Testis (tissue), 3 donors: ENCODE data around the gene POLR2F. TPM values are rescaled to one million over a fixed set of nuclear protein-coding genes. Genes with fewer than 3 reads are reported as not detected.

Source experiments
- DNase-seq: peaks from one replicate; pipeline ENCODE4 v3.0.0-alpha.2; 2019
- H3K27ac ChIP-seq, 2 donors: fragments of 200-600 bp; sonication (generic); one replicate each; pipeline ENCODE4 v1.5.1; 2019
- H3K27me3 ChIP-seq: fragments of 200-600 bp; sonication (generic); one replicate; pipeline ENCODE4 v1.5.1; 2019
- H3K36me3 ChIP-seq: fragments of 200-600 bp; sonication (generic); one replicate; pipeline ENCODE4 v1.5.1; 2017; ENCODE audit warnings: low read depth; ENCODE audit errors: missing control alignments
- H3K4me1 ChIP-seq: fragments of 200-600 bp; sonication (generic); one replicate; pipeline ENCODE4 v1.5.1; 2019
- H3K4me3 ChIP-seq, 2 donors: fragments of 200-600 bp; sonication (generic); one replicate each; pipeline ENCODE4 v1.5.1; 2017 to 2019
- H3K9me3 ChIP-seq: fragments of 200-600 bp; sonication (generic); one replicate; pipeline ENCODE4 v1.5.1; 2017
- CTCF ChIP-seq, 3 experiments: fragments of 450-650 bp in 2 of 3; fragments of 200-600 bp in 1 of 3; sonication (generic) in 1 of 3; IDR thresholded peaks; one replicate each; pipeline ENCODE4 v1.5.1; 2016 to 2019; ENCODE audit warnings: antibody characterized with exemption in 3 of 3, mild to moderate bottlenecking in 2 of 3, moderate library complexity in 1 of 3
- POLR2A ChIP-seq: fragments of 450-650 bp; IDR thresholded peaks from one replicate; pipeline ENCODE4 v1.6.1; 2017; ENCODE audit warnings: antibody characterized with exemption, mild to moderate bottlenecking, moderate library complexity
- WGBS, 2 donors: methylation state at CpG; one replicate each; pipeline ENCODE4 v1.1.5; 2018; 5-methylcytosine and 5-hydroxymethylcytosine counted together
- intact Hi-C: fragments of 100-400 bp; cut with DNase I; formaldehyde crosslinking; loops from one replicate; pipeline ENCODE4 v1.15.1; 2023; ENCODE audit warnings: low total_unique reads
- polyA plus RNA-seq: library from polyadenylated mRNA; stranded (reverse); fragments of 350-450 nt; fragmentation: Illumina TruSeq; extraction: RNeasy Lipid Tissue Mini Kit (QIAGEN cat#74804); gene quantifications from one replicate; pipeline ENCODE4 v1.2.3, GENCODE V29; 2014; ENCODE audit warnings: low read depth, low replicate concordance; ENCODE audit not compliant: insufficient read depth
- total RNA-seq, 2 donors: library from RNA; depleted of rRNA; stranded (reverse); fragments of >200 nt; gene quantifications; one replicate each; pipeline ENCODE4 v1.2.3, GENCODE V29; 2016

Gene POLR2F
- total and polyA plus RNA-seq, 3 donors from 2014 or later: 88.7 to 137 (median 107) TPM

GRCh38 chr22:37990862-37991261, 37.4 kb downstream of the POLR2F start:
- 90 to 94% methylated on average over 6 to 7 of the region's 7 CpGs for WGBS, 2 donors
- Histone ChIP-seq H3K4me1 (peaks cover 10% of the 10 kb centered on the region), H3K27ac (no peak overlapping the region), H3K9me3 (no peaks in the 10 kb centered on the region), H3K4me3 (no peak overlapping the region), H3K27me3 (no peaks in the 10 kb centered on the region), H3K36me3 (no peaks in the 10 kb centered on the region)
- DNase-seq: no peak
- intact Hi-C loops: no loop called here
- TF ChIP-seq POLR2A (no peak), CTCF (IDR thresholded peaks at IDR 0.05) (no peak)

- Histone ChIP-seq H3K27me3 (no peaks in the 10 kb centered on the region), H3K4me3 (no peak overlapping the region), H3K4me1 (peaks cover 3% of the 10 kb centered on the region), H3K27ac (no peak overlapping the region), H3K36me3 (no peaks in the 10 kb centered on the region), H3K9me3 (no peaks in the 10 kb centered on the region)
- intact Hi-C loops: no loop called here
- no peak for DNase-seq
- TF ChIP-seq POLR2A (no peak), CTCF (IDR thresholded peaks at IDR 0.05) (no peak)
- WGBS, 2 donors: 59 to 77% methylated on average over 6 of the region's 6 CpGs
Observed at GRCh38 chr22:37991731-37992442, 38.4 kb downstream of the POLR2F start.

GRCh38 chr22:37994049-37994448, 40.5 kb downstream of the POLR2F start:
- no peaks in the 10 kb centered on the region for H3K36me3 ChIP-seq
- H3K9me3 ChIP-seq: no peaks in the 10 kb centered on the region
- intact Hi-C loops: no loop called here
- no peak overlapping the region for H3K4me3 ChIP-seq
- H3K4me1 ChIP-seq: no peaks in the 10 kb centered on the region
- no peak overlapping the region for H3K27ac ChIP-seq
- no peaks in the 10 kb centered on the region for H3K27me3 ChIP-seq
- TF ChIP-seq POLR2A (no peak), CTCF (IDR thresholded peaks at IDR 0.05) (no peak)
- DNase-seq: no peak
- 88 to 89% methylated on average over 6 of the region's 6 CpGs for WGBS, 2 donors

GRCh38 chr22:37994982-37995381, 41.5 kb downstream of the POLR2F start:
- H3K27me3 ChIP-seq: no peaks in the 10 kb centered on the region
- TF ChIP-seq POLR2A: no peak
- TF ChIP-seq CTCF (IDR thresholded peaks at IDR 0.05): no peak
- no peaks in the 10 kb centered on the region for H3K36me3 ChIP-seq
- DNase-seq: no peak
- intact Hi-C loops: no loop called here
- H3K9me3 ChIP-seq: no peaks in the 10 kb centered on the region
- H3K4me1 ChIP-seq: no peaks in the 10 kb centered on the region
- H3K27ac ChIP-seq: no peak overlapping the region
- 79 to 83% methylated on average over 5 to 6 of the region's 6 CpGs for WGBS, 2 donors
- no peak overlapping the region for H3K4me3 ChIP-seq

- WGBS, 2 donors: 89 to 90% methylated on average over 4 of the region's 4 CpGs
- Histone ChIP-seq H3K27me3 (no peaks in the 10 kb centered on the region), H3K27ac (no peak overlapping the region), H3K4me1 (no peaks in the 10 kb centered on the region), H3K4me3 (no peak overlapping the region), H3K36me3 (no peaks in the 10 kb centered on the region), H3K9me3 (no peaks in the 10 kb centered on the region)
- no peak for TF ChIP-seq CTCF (IDR thresholded peaks at IDR 0.05)
- TF ChIP-seq POLR2A: no peak
- DNase-seq: no peak
- intact Hi-C loops: no loop called here
Observed at GRCh38 chr22:37995460-37995859, 42.0 kb downstream of the POLR2F start.
